ENCODE data around the gene MECR. TPM values are rescaled to one million over a fixed set of nuclear protein-coding genes. Genes with fewer than 3 reads are reported as not detected.

MECR gene
- polyA plus RNA-seq, 1 donor (not counting 4 experiments of a cell fraction or from before 2014, with no cell fraction given) = 20.7 TPM

- TF ChIP-seq CTCF (optimal IDR thresholded peaks at IDR 0.05 in 1 of 3, IDR thresholded peaks at IDR 0.05 in 1 of 3, conservative IDR thresholded peaks at IDR 0.05 in 1 of 3; ENCODE audit: extremely low read depth in 1 of 3, insufficient read depth in 2 of 3, low read length in 3 of 3) (no peak), EZH2 (IDR thresholded peaks at IDR 0.05; ENCODE audit: low read length) (no peak)
- H3K9me1 ChIP-seq (ENCODE audit: control insufficient read depth, extremely low read depth, insufficient read depth, low read length) = no peaks in the 10 kb centered on the region
- H3K27ac ChIP-seq (ENCODE audit: control insufficient read depth, insufficient read depth, low read length) = no peak overlapping the region
- no peaks in the 10 kb centered on the region for H3K79me2 ChIP-seq (ENCODE audit: control insufficient read depth, insufficient read depth, low read length)
- no peak overlapping the region for H3K9ac ChIP-seq (ENCODE audit: control insufficient read depth, extremely low read depth, insufficient read depth, low read length)
- H3K4me2 ChIP-seq (ENCODE audit: control insufficient read depth, extremely low read depth, insufficient read depth, low read depth, low read length) = no peak overlapping the region
- H3K9me3 ChIP-seq (ENCODE audit: control insufficient read depth, low read depth, low read length) = no peaks in the 10 kb centered on the region
- H3K4me1 ChIP-seq (ENCODE audit: control insufficient read depth, extremely low read depth, insufficient read depth, low read length) = no peaks in the 10 kb centered on the region
- dilution Hi-C loops (cut with MboI; ENCODE audit: extremely low pct_ligation_motif_present, low sequenced_read_pairs) = no loop called here
- no peak overlapping the region for H2AFZ ChIP-seq (ENCODE audit: control insufficient read depth, low read length)
- no peak for FAIRE-seq
- H3K36me3 ChIP-seq (ENCODE audit: control insufficient read depth in 2 of 2, extremely low read depth in 1 of 2, insufficient read depth in 2 of 2, low read length in 2 of 2) = no peaks in the 10 kb centered on the region
- peaks cover 4% of the 10 kb centered on the region for H3K27me3 ChIP-seq (ENCODE audit: control insufficient read depth, extremely low read depth, insufficient read depth, low read length)
- DNase-seq (ENCODE audit: low read depth, low spot score) = no peak
- no peaks in the 10 kb centered on the region for H4K20me1 ChIP-seq (ENCODE audit: control insufficient read depth, extremely low read depth, insufficient read depth, low read length)
- H3K4me3 ChIP-seq (ENCODE audit: control insufficient read depth in 2 of 3, extremely low read depth in 1 of 3, insufficient read depth in 2 of 3, low read depth in 1 of 3, low read length in 3 of 3) = no peak overlapping the region
These were observed 24.5 kb upstream of the MECR start for GRCh38 chr1:29255134-29255666.

- no peak for TF ChIP-seq EZH2 (IDR thresholded peaks at IDR 0.05; ENCODE audit: low read length)
- no peak for TF ChIP-seq CTCF (optimal IDR thresholded peaks at IDR 0.05 in 1 of 3, IDR thresholded peaks at IDR 0.05 in 1 of 3, conservative IDR thresholded peaks at IDR 0.05 in 1 of 3; ENCODE audit: extremely low read depth in 1 of 3, insufficient read depth in 2 of 3, low read length in 3 of 3)
- Histone ChIP-seq H3K79me2 (ENCODE audit: control insufficient read depth, insufficient read depth, low read length) (no peaks in the 10 kb centered on the region), H3K9ac (ENCODE audit: control insufficient read depth, extremely low read depth, insufficient read depth, low read length) (no peak overlapping the region), H2AFZ (ENCODE audit: control insufficient read depth, low read length) (no peak overlapping the region), H3K27ac (ENCODE audit: control insufficient read depth, insufficient read depth, low read length) (no peak overlapping the region), H4K20me1 (ENCODE audit: control insufficient read depth, extremely low read depth, insufficient read depth, low read length) (no peaks in the 10 kb centered on the region), H3K4me3 (ENCODE audit: control insufficient read depth in 2 of 3, extremely low read depth in 1 of 3, insufficient read depth in 2 of 3, low read depth in 1 of 3, low read length in 3 of 3) (no peak overlapping the region), H3K9me1 (ENCODE audit: control insufficient read depth, extremely low read depth, insufficient read depth, low read length) (no peaks in the 10 kb centered on the region), H3K36me3 (ENCODE audit: control insufficient read depth in 2 of 2, extremely low read depth in 1 of 2, insufficient read depth in 2 of 2, low read length in 2 of 2) (no peaks in the 10 kb centered on the region), H3K4me1 (ENCODE audit: control insufficient read depth, extremely low read depth, insufficient read depth, low read length) (peaks cover 6% of the 10 kb centered on the region), H3K27me3 (ENCODE audit: control insufficient read depth, extremely low read depth, insufficient read depth, low read length) (peaks cover 4% of the 10 kb centered on the region), H3K9me3 (ENCODE audit: control insufficient read depth, low read depth, low read length) (no peaks in the 10 kb centered on the region), H3K4me2 (ENCODE audit: control insufficient read depth, extremely low read depth, insufficient read depth, low read depth, low read length) (no peak overlapping the region)
- peak; percentile 69 for DNase-seq (ENCODE audit: low read depth, low spot score)
- no peak for FAIRE-seq
- dilution Hi-C loops (cut with MboI; ENCODE audit: extremely low pct_ligation_motif_present, low sequenced_read_pairs) = no loop called here
These were observed 23.6 kb upstream of the MECR start for GRCh38 chr1:29254346-29254745.

Measured in keratinocyte (primary cell).